SIG-M5 treated with dmso at 0.1 percent for 504 hours (cell line): ENCODE results near the gene MARCOL.
"Not testable (repeated sequence)": the region's sequence is repeated elsewhere in the genome, so short reads cannot be mapped to it uniquely, and the experiment has no call there.

Experiments used
- DNase-seq: peaks from one replicate; lab custom pipeline; 2025; ENCODE audit not compliant: unreplicated experiment; lab: John Stamatoyannopoulos, UW

The MARCOL gene

GRCh38 chr5:148261221-148261620 is 22.9 kb downstream of the MARCOL start:
- no peak for DNase-seq

- no peak for DNase-seq
These were observed 29.6 kb downstream of the MARCOL start for GRCh38 chr5:148267962-148268361.

DNA sequence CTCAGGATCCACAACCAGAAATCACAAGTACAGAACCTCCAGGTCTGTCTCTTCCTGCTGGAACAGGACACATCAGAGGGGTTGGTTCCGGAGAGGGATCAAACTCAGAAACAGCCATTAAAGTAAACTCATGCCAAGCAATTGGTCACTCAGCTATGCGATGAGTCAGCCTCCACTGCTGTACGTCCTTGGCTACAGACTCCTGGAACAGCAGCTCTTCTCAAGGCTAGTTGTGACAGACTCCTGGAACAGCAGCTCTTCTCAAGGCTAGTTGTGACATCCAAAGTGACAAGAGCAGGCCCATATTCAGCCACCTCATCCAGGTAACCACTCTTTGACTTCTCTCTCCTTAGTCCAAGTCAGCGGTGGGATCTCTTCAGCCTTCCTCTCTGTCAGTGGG is 30.2 kb downstream of the MARCOL start, which contains the start of gene SPINK13:
SPINK13 (plus strand) TSS at position 229 of the 400 bp plus-strand sequence. CDS start 1,279 bp downstream, outside the sequence.
- no peak for DNase-seq

- not testable (repeated sequence) for DNase-seq
These were observed 36.8 kb downstream of the MARCOL start for GRCh38 chr5:148275129-148275528.

DNA sequence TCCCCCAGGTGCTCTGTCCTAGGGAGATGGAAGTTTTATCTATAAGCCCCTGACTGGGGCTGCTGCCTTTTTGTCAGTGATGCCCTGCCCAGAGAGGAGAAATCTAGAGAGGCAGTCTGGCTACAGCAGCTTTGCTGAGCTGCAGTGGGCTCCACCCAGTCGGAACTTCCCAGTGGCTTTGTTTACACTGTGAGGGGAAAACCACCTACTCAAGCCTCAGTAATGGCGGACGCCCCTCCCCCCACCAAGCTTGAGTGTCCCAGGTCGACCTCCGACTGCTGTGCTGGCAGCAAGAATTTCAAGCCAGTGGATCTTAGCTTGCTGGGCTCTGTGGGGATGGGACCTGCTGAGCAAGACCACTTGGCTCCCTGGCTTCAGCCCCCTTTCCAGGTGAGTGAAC is 42.6 kb downstream of the MARCOL start:
- not testable (repeated sequence) for DNase-seq

GRCh38 chr5:148281336-148281735 is 43.0 kb downstream of the MARCOL start:
- not testable (repeated sequence) for DNase-seq

- DNase-seq, result peak; percentile 47
These were observed 52.2 kb downstream of the MARCOL start for GRCh38 chr5:148290271-148291195.
